Stimulated activated CD8-positive, alpha-beta memory T cell treated with anti-CD3 and anti-CD28 coated beads, Interleukin-2, amount 100 ng/mL, for 1 hour (primary cell): ENCODE data around the gene SPON2.
"Not testable (repeated sequence)": the region's sequence is repeated elsewhere in the genome, so short reads cannot be mapped to it uniquely, and the experiment has no call there.

Experiments
- DNase-seq, 2 donors: peaks; one replicate each; pipeline ENCODE4 v3.0.0-alpha.2; 2020; ENCODE audit warnings: low read depth in 2 of 2

Gene SPON2

DNA sequence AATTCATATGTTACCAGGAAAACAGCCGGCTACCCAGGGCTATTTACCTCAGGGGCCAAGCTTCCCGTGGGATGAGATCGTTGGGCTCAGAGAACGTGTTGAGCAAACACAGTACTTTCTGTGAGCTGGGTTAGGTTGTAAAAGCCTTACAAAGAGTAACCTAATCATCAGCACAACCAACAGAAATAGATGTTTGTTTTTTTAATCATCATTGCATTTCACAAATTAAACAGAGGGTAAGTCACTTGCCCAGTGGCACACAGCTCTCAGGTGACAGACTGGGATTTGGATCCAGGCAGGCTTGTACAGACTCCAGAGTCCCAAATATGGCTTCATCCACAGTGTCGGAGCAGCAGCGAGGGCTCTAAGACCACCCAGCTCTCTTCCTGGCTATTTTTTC lies 20.1 kb downstream of the SPON2 start:
- DNase-seq: no peak

- no peak for DNase-seq
Measured at GRCh38 chr4:1151541-1151940, 20.8 kb downstream of the SPON2 start.

GRCh38 chr4:1150875-1151274 lies 21.5 kb downstream of the SPON2 start:
- DNase-seq: no peak

DNA sequence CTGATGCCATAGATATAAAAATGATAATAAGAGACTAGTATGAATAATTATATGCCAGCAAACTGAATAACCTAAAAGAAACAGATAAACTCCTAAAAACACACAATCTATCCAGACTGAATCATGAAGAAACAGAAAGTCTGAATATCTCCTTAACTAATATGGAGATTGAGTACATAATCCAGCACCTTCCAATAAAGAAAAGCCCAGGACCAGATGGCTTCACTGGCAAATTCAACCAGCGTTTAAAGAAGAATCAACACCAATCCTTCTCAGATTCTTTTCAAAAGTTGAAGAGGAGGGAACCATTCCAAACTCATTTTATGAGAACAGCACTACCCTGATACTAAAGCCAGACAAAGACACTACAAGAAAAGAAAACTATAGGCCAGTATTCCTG lies 32.5 kb downstream of the SPON2 start:
- DNase-seq: no peak

DNA sequence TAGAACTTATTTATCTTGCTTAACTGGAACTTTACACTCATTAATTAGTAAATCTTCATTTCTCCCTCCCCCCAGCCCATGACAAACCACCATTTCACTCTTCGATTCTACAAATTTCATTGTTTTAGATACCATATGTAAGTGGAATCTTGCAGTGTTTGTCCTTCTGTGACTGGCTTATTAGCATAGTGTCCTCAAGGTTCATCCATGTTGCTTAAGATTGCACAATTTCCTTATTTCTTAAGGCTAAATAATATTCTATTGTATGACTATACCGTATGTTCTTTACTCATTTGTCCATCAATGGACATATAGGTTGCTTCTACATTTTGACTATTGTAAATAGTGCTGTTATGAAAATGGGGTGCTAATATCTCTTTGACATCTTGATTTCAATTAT lies 34.5 kb downstream of the SPON2 start:
- DNase-seq: no peak

GRCh38 chr4:1137063-1137776 lies 35.2 kb downstream of the SPON2 start:
- DNase-seq: no peak

- DNase-seq: no peak
Measured at GRCh38 chr4:1136048-1136447, 36.3 kb downstream of the SPON2 start.

GRCh38 chr4:1133033-1133432 lies 39.4 kb downstream of the SPON2 start:
- no peak for DNase-seq

DNA sequence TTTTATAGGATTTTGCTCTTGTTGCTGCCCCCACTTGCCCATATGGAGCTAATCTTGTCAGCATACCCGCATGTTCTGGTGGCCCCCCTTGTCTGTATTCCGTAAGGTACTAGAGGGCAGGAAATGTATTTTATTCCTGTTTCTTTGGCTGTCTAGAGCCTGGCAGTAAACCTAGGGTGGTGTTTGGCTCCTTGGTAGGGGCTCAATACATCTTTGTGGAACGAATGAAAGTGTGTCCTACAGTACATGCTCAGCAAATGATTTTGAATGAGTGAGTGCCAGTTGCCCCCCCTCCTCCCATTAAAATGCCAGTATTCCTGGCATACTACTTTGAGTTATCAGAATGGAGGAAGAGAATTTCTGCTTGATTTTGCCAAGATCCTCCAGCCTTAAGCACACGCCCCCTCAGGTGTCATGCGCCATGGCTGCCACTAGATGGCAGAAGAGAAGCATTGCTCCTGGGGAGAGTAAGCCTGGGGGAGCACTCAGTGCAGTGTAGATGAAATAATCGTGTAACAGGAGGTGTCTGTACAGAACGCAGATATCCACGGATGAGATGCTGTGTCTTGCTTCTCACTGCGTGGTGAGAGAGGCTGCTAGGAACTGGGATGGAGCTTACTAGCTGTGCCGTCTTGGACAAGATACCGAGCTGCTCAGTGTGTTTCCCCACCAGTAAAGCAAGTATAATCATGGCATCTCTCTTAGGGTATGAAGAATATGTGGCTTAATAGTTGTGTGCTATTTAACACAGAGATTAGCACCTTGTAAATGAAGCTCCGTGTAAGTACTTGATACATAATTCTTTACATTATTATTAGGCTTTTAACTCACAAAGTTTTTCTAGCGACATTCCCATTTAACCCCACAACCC lies 41.8 kb downstream of the SPON2 start:
- DNase-seq: peak; percentile 57 to 65

GRCh38 chr4:1126506-1126905 lies 45.9 kb downstream of the SPON2 start:
- DNase-seq: no peak

GRCh38 chr4:1125466-1125865 lies 46.9 kb downstream of the SPON2 start:
- DNase-seq: not testable (repeated sequence)

DNA sequence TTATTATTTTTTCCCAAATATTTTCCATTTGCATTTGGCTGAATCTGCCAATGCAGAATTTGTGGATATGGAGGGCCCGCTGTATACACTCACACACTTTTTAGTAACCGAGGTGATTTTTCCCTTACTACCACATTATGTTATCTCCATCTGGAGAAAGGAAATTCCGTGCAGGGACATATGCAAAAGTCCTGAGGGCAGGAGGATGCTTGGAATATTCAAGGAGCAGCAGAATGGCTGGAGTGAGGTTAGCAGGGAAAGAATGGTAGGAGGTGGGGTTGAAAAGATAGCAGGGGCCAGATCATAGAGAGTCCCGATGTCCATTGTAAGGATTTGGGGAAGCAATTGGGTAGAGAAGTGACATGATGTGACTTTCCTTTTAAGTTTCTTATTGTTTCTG lies 47.6 kb downstream of the SPON2 start:
- DNase-seq: no peak

GRCh38 chr4:1122505-1122904 lies 49.9 kb downstream of the SPON2 start:
- DNase-seq: no peak
